Measurements from ENCODE around the gene SLTM. TPM values are rescaled to one million over a fixed set of nuclear protein-coding genes. Genes with fewer than 3 reads are reported as not detected.

The SLTM gene
- total RNA-seq, 4 donors from 2014 or later, result 65.0 to 115 (median 92.5) TPM

DNA sequence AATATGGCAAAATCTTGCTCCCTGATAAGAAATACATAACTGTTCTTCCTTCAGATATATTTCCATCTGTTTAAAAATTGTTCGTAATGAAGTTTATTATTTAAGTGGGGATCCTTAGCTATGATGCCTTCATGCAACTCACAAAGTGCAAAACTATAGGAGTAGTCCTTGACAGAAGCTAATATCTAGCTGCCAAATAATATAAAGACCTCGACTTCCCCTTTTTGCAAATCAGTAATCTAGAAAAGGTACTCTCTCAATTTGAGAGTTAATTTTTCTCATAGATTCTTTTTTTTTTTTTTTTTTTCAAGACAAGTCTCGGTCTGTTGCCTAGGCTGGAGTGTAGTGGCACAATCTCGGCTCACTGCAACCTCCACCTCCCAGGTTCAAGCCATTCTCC lies 23.0 kb downstream of the SLTM start:
- Histone ChIP-seq H3K4me1 (no peaks in the 10 kb centered on the region), H3K4me3 (no peak overlapping the region), H3K27ac (no peak overlapping the region), H3K36me3 (peaks cover 0 to 95% (median 15%) of the 10 kb centered on the region in 3 donors), H3K9me3 (no peaks in the 10 kb centered on the region), H3K27me3 (no peaks in the 10 kb centered on the region)
- WGBS, 2 donors, result 90 to 93% methylated on average over 4 of the region's 4 CpGs
- intact Hi-C loops (cut with DNase I), result no loop called here
- no peak for TF ChIP-seq POLR2A (IDR thresholded peaks at IDR 0.05)
- TF ChIP-seq, protein P1, sequence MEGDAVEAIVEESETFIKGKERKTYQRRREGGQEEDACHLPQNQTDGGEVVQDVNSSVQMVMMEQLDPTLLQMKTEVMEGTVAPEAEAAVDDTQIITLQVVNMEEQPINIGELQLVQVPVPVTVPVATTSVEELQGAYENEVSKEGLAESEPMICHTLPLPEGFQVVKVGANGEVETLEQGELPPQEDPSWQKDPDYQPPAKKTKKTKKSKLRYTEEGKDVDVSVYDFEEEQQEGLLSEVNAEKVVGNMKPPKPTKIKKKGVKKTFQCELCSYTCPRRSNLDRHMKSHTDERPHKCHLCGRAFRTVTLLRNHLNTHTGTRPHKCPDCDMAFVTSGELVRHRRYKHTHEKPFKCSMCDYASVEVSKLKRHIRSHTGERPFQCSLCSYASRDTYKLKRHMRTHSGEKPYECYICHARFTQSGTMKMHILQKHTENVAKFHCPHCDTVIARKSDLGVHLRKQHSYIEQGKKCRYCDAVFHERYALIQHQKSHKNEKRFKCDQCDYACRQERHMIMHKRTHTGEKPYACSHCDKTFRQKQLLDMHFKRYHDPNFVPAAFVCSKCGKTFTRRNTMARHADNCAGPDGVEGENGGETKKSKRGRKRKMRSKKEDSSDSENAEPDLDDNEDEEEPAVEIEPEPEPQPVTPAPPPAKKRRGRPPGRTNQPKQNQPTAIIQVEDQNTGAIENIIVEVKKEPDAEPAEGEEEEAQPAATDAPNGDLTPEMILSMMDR (IDR thresholded peaks at IDR 0.05), result no peak
- DNase-seq, result no peak

DNA sequence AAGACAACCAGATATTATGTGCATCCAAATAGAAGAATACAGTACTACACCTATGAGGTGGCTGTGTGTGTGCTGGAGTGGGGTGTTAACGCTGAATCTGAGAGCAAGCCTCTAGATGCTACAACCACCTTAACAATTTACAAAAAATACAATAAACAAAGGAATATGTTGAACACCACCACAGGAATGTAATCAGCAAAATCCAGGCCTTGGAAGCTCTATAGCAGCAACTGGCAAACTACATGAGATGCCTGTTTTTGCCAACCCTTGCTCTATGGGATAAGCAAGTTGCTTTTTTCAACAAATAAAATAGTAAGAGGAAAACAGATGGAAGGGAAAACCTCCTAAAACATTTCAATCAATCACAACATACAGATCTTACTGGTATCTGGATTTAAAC lies 23.9 kb downstream of the SLTM start:
- Histone ChIP-seq H3K27ac (no peak overlapping the region), H3K36me3 (peaks cover 0 to 95% (median 15%) of the 10 kb centered on the region in 3 donors)
- 80 to 90% methylated on average over 1 of the region's 1 CpG for WGBS, 2 donors

DNA sequence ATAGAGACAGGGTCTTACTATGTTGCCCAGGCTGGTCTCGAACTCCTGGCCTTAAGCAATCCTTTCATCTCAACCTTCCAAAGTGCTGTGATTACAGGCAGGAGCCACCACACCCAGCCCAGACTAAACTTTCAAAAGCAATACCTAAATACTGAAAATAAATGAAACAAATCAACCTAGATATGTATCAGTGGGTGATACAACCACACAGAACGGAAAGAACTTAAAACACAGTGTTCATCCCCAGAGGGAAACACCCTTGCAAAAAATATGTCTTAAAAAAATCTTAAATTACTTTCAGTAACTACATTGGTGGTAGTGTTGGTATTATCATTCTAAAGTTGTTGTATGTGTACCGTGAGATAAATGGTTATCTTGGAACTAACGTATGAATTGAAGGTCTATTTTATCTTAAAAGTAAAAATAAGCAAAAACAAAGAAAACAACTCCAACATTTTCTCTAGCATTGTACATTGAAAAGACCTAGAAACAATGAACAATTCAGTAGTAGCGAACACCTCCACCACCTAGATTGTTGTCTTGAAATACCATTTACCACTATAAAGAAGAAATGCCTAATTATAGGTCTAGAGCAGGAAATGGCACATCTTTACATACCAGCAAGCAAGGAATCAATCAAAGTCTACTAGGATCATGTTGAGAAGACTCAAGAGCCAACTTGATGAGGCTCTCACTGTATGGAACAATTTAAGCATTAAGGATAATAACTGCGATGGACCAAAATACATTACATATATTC lies 24.7 kb downstream of the SLTM start:
- Histone ChIP-seq H3K4me1 (no peaks in the 10 kb centered on the region), H3K36me3 (peaks cover 0 to 95% (median 10%) of the 10 kb centered on the region in 3 donors), H3K4me3 (no peak overlapping the region), H3K27ac (no peak overlapping the region), H3K9me3 (no peaks in the 10 kb centered on the region), H3K27me3 (no peaks in the 10 kb centered on the region)
- intact Hi-C loops (cut with DNase I), result no loop called here
- no peak for TF ChIP-seq POLR2A (IDR thresholded peaks at IDR 0.05)
- TF ChIP-seq, protein P1 (IDR thresholded peaks at IDR 0.05), result no peak
- no peak for DNase-seq
- WGBS, 2 donors, result 90 to 95% methylated on average over 6 of the region's 6 CpGs

More for the DNA sequence above, 23.9 kb downstream of the SLTM start:
- intact Hi-C loops (cut with DNase I), result no loop called here
- Histone ChIP-seq H3K4me3 (no peak overlapping the region), H3K9me3 (no peaks in the 10 kb centered on the region), H3K27me3 (no peaks in the 10 kb centered on the region), H3K4me1 (no peaks in the 10 kb centered on the region)
- TF ChIP-seq, protein P1 (IDR thresholded peaks at IDR 0.05), result no peak
- TF ChIP-seq POLR2A (IDR thresholded peaks at IDR 0.05), result no peak
- DNase-seq, result no peak

DNA sequence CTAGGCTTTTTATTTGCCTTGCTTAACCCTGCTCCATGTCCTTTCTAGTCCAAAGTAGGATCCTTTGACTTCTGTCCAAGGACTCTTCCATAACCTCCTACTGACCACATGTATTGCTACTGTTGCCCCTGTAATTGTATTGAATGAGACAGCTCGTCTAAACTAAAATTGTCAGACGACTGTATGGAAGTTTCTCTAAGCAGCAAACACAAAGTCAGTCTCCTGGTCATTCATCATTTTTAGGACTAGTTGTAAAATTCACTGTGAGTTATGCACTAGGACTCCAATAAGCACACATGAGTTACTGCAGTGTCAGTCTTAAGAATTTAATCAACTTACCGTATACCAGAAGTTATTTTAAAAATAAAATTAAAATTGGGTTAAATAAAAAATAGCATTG lies 32.8 kb downstream of the SLTM start:
- Histone ChIP-seq H3K36me3 (peaks cover 4 to 88% (median 9%) of the 10 kb centered on the region in 3 donors), H3K27ac (no peak overlapping the region), H3K9me3 (no peaks in the 10 kb centered on the region), H3K4me1 (no peaks in the 10 kb centered on the region), H3K4me3 (no peak overlapping the region), H3K27me3 (no peaks in the 10 kb centered on the region)
- WGBS, 2 donors, result 82 to 95% methylated on average over 3 of the region's 3 CpGs
- no peak for TF ChIP-seq POLR2A (IDR thresholded peaks at IDR 0.05)
- TF ChIP-seq, protein P1 (IDR thresholded peaks at IDR 0.05), result no peak
- intact Hi-C loops (cut with DNase I), result no loop called here
- DNase-seq, result no peak

DNA sequence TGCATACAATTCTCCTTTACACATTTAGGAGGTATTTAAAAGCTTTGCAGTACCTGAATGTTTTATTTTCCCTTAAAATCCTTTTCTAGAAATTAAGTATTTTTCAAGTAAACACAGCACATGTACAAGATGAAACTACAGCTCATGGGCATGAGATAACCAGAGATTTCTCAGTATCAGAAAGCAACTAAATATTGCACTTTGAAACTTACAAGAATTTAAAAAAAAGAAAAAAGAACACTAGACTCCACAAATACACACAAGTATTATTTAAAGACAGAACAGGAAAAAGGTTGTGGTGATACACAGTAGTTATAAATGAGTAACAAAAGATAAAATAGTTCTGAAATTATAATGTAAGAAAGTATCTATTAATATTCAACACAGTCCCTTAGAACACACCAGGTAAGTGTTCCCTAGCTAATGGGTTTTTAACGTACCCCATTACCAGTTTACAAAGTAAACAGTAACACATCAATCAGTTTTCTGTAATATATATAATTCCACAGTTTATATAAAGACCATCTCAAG lies 35.3 kb downstream of the SLTM start:
- H3K27me3 ChIP-seq, result no peaks in the 10 kb centered on the region
- no peak overlapping the region for H3K27ac ChIP-seq
- intact Hi-C loops (cut with DNase I), result no loop called here
- no peak overlapping the region for H3K4me3 ChIP-seq
- no peak for DNase-seq
- no peaks in the 10 kb centered on the region for H3K4me1 ChIP-seq
- no peak for TF ChIP-seq POLR2A (IDR thresholded peaks at IDR 0.05)
- TF ChIP-seq, protein P1 (IDR thresholded peaks at IDR 0.05), result no peak
- 81 to 85% methylated on average over 1 of the region's 1 CpG for WGBS, 2 donors
- H3K9me3 ChIP-seq, result no peaks in the 10 kb centered on the region
- H3K36me3 ChIP-seq, result peaks cover 4 to 88% (median 16%) of the 10 kb centered on the region in 3 donors
